Measurements from ENCODE around the gene ADORA2A. TPM values are rescaled to one million over a fixed set of nuclear protein-coding genes. Genes with fewer than 3 reads are reported as not detected.

ADORA2A gene
- total RNA-seq, 1 experiment from 2014 or later, result 4.0 TPM

- ChIA-PET CTCF (interaction anchor here (0.5 to 1.0 kb wide), 2 partner anchors 8 to 92 kb away, joined by 3 read pairs; no protein-coding TSS in a partner anchor), POLR2A (no interaction called here)
- no peak overlapping the region for H3K4me3 Mint-ChIP-seq (ENCODE audit: unreplicated experiment)
- BruUV-seq (replicated peaks), result no TSS peak
- Histone ChIP-seq H3K27me3 (replicated peaks; ENCODE audit: control insufficient read depth, insufficient read depth, low read length) (no peaks in the 10 kb centered on the region), H3K9me3 (no peaks in the 10 kb centered on the region), H3K4me3 (ENCODE audit: low read depth, low read length) (no peak overlapping the region), H3K36me3 (ENCODE audit: control insufficient read depth, insufficient read depth, low read length) (0 out of 2 replicates have a peak, but pooled peaks cover 1% of the 10 kb centered on the region), H3K4me1 (no peaks in the 10 kb centered on the region; the same call in 1 of the 2 replicates)
- no peak overlapping the region for H3K27ac Mint-ChIP-seq (ENCODE audit: unreplicated experiment)
- peaks cover 49% of the 10 kb centered on the region for H3K36me3 Mint-ChIP-seq (ENCODE audit: insufficient read depth, unreplicated experiment)
- TF ChIP-seq, protein P1, sequence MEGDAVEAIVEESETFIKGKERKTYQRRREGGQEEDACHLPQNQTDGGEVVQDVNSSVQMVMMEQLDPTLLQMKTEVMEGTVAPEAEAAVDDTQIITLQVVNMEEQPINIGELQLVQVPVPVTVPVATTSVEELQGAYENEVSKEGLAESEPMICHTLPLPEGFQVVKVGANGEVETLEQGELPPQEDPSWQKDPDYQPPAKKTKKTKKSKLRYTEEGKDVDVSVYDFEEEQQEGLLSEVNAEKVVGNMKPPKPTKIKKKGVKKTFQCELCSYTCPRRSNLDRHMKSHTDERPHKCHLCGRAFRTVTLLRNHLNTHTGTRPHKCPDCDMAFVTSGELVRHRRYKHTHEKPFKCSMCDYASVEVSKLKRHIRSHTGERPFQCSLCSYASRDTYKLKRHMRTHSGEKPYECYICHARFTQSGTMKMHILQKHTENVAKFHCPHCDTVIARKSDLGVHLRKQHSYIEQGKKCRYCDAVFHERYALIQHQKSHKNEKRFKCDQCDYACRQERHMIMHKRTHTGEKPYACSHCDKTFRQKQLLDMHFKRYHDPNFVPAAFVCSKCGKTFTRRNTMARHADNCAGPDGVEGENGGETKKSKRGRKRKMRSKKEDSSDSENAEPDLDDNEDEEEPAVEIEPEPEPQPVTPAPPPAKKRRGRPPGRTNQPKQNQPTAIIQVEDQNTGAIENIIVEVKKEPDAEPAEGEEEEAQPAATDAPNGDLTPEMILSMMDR (IDR thresholded peaks at IDR 0.05; ENCODE audit: insufficient read depth in 1 of 2, low read depth in 1 of 2, low read length in 1 of 2, severe bottlenecking in 1 of 2, unreplicated experiment in 1 of 2), result no peak
- no peaks in the 10 kb centered on the region for H3K27me3 Mint-ChIP-seq (ENCODE audit: insufficient read depth, unreplicated experiment)
- intact Hi-C loops (cut with micrococcal nuclease; ENCODE audit: unreplicated experiment), result loop anchor here (2.0 kb wide), 1 partner anchor 73 kb away; no protein-coding TSS in a partner anchor
- no peaks in the 10 kb centered on the region for H3K9me3 Mint-ChIP-seq (ENCODE audit: unreplicated experiment)
- peaks cover 6% of the 10 kb centered on the region for H3K4me1 Mint-ChIP-seq (ENCODE audit: low read depth, unreplicated experiment)
- no peak for DNase-seq
Measured at GRCh38 chr22:24429411-24430365, 2.3 kb downstream of the ADORA2A start.

DNA sequence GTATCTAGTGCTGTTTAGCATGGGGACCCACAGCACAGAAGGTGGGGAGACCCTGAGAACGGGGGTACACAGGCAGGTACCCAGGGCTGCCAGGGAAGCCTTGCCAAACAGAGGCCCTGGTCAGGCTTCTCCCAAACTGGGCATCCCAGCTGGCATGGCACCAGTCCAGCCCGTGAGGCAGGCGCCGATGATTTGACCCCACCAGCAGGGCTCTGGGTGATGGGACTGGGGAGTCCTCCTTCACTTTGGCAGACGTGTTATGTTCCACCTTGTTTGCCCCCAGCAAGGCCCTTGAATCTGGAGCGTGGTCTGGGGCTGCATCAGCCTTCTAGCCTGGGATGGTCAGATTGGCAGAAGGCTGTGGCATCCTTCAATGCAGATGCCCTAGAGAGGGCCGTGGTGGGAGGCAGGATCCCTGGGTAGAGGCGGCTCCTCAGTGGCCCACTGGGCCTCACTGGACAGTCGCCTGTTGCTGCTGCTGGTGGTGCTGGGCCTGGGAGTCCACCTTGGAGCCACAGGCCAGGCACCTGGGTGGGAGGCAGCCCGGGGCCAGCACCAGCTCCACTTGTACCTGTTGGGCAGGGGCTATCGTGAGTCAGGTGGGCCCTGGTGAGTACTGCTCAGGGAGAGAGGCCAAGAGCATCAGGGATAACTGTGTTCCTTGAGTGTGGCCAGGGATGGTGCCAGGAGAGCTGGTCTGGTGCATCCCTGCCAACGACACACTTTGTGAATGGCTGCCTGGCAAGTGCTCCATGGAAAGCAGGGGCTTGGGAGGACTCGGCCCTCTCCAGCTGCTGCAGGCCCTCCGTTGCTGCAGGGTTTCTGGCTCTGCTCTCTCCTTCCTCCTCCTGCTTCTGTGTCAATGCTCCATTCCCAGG, 3.3 kb downstream of the ADORA2A start:
- POLR2A ChIA-PET, result no interaction called here
- Histone ChIP-seq H3K4me3 (ENCODE audit: low read depth, low read length) (no peak overlapping the region), H3K4me1 (no peaks in the 10 kb centered on the region; the same call in 1 of the 2 replicates), H3K36me3 (ENCODE audit: control insufficient read depth, insufficient read depth, low read length) (0 out of 2 replicates have a peak, but pooled peaks cover 1% of the 10 kb centered on the region), H3K9me3 (no peaks in the 10 kb centered on the region), H3K27me3 (replicated peaks; ENCODE audit: control insufficient read depth, insufficient read depth, low read length) (no peaks in the 10 kb centered on the region)
- Mint-ChIP-seq H3K36me3 (ENCODE audit: insufficient read depth, unreplicated experiment) (peaks cover 45% of the 10 kb centered on the region), H3K9me3 (ENCODE audit: unreplicated experiment) (no peaks in the 10 kb centered on the region), H3K4me1 (ENCODE audit: low read depth, unreplicated experiment) (peaks cover 6% of the 10 kb centered on the region), H3K27me3 (ENCODE audit: insufficient read depth, unreplicated experiment) (no peaks in the 10 kb centered on the region), H3K4me3 (ENCODE audit: unreplicated experiment) (no peak overlapping the region), H3K27ac (ENCODE audit: unreplicated experiment) (no peak overlapping the region)
- TF ChIP-seq, protein P1 (IDR thresholded peaks at IDR 0.05; ENCODE audit: insufficient read depth in 1 of 2, low read depth in 1 of 2, low read length in 1 of 2, severe bottlenecking in 1 of 2, unreplicated experiment in 1 of 2), result no peak
- no TSS peak for BruUV-seq (replicated peaks)
- CTCF ChIA-PET, result interaction anchor here (0.5 to 1.0 kb wide), 2 partner anchors 7 to 91 kb away, joined by 3 read pairs; no protein-coding TSS in a partner anchor
- DNase-seq, result no peak
- intact Hi-C loops (cut with micrococcal nuclease; ENCODE audit: unreplicated experiment), result no loop called here

All from Caco-2 (cell line).